ENCODE data around the gene NANOS2.
A peak's percentile ranks its signal among the peaks of the same experiment; 100 is the strongest.

NANOS2 gene

GRCh38 chr19:45885556-45886426 lies 28.8 kb downstream of the NANOS2 start, which contains the start of gene IRF2BP1:
IRF2BP1 (minus strand) TSS chr19:45886141; CDS start chr19:45885774, 367 bp downstream.
- peak within 1 kb of the TSS; percentile 98 for H3K4me2 ChIP-seq
- TF ChIP-seq Cebpa-rat (IDR thresholded peaks at IDR 0.05) = peak; percentile 77
- peaks cover 41% of the 10 kb centered on the region for H4K20me1 ChIP-seq
- H3K27me3 ChIP-seq = no peaks in the 10 kb centered on the region
- H3K9me3 ChIP-seq = no peaks in the 10 kb centered on the region
- H3K9ac ChIP-seq = peak within 1 kb of the TSS; percentile 89
- H3K4me1 ChIP-seq = peaks cover 51% of the 10 kb centered on the region
- peak within 1 kb of the TSS; percentile 89 for H3K4me3 ChIP-seq
- peak within 1 kb of the TSS; percentile 87 for H3K27ac ChIP-seq
- H3K36me3 ChIP-seq = peaks cover 29% of the 10 kb centered on the region

GRCh38 chr19:45884682-45885555 lies 29.7 kb downstream of the NANOS2 start:
- Histone ChIP-seq H3K9ac (peak overlapping the region; percentile 89), H3K27me3 (no peaks in the 10 kb centered on the region), H3K27ac (peak overlapping the region; percentile 87), H3K36me3 (peaks cover 24% of the 10 kb centered on the region), H3K4me1 (peaks cover 55% of the 10 kb centered on the region), H4K20me1 (peaks cover 41% of the 10 kb centered on the region), H3K4me3 (peak overlapping the region; percentile 89), H3K9me3 (no peaks in the 10 kb centered on the region), H3K4me2 (peak overlapping the region; percentile 98)
- TF ChIP-seq Cebpa-rat (IDR thresholded peaks at IDR 0.05) = no peak

- H3K9me3 ChIP-seq = no peaks in the 10 kb centered on the region
- peak overlapping the region; percentile 98 for H3K4me2 ChIP-seq
- no peak for TF ChIP-seq Cebpa-rat (IDR thresholded peaks at IDR 0.05)
- H3K4me3 ChIP-seq = peak overlapping the region; percentile 89
- H3K36me3 ChIP-seq = peaks cover 15% of the 10 kb centered on the region
- H4K20me1 ChIP-seq = peaks cover 41% of the 10 kb centered on the region
- no peak overlapping the region for H3K27ac ChIP-seq
- no peaks in the 10 kb centered on the region for H3K27me3 ChIP-seq
- H3K4me1 ChIP-seq = peaks cover 62% of the 10 kb centered on the region
- peak overlapping the region; percentile 89; the same call in 1 of the 2 replicates for H3K9ac ChIP-seq
Observed at GRCh38 chr19:45883881-45884681, 30.5 kb downstream of the NANOS2 start.

GRCh38 chr19:45883586-45883880 lies 31.0 kb downstream of the NANOS2 start:
- H3K27me3 ChIP-seq = no peaks in the 10 kb centered on the region
- peak overlapping the region; percentile 89 for H3K4me3 ChIP-seq
- no peak overlapping the region for H3K27ac ChIP-seq
- no peaks in the 10 kb centered on the region for H3K9me3 ChIP-seq
- peaks cover 68% of the 10 kb centered on the region for H3K4me1 ChIP-seq
- peak overlapping the region; percentile 98 for H3K4me2 ChIP-seq
- no peak for TF ChIP-seq Cebpa-rat (IDR thresholded peaks at IDR 0.05)
- H3K36me3 ChIP-seq = peaks cover 14% of the 10 kb centered on the region
- H3K9ac ChIP-seq = no peak overlapping the region
- peaks cover 41% of the 10 kb centered on the region for H4K20me1 ChIP-seq

GRCh38 chr19:45882652-45883585 lies 31.7 kb downstream of the NANOS2 start:
- H3K9me3 ChIP-seq = no peaks in the 10 kb centered on the region
- no peaks in the 10 kb centered on the region for H3K27me3 ChIP-seq
- peaks cover 41% of the 10 kb centered on the region for H4K20me1 ChIP-seq
- H3K4me2 ChIP-seq = peak overlapping the region; percentile 83
- H3K27ac ChIP-seq = peak overlapping the region; percentile 5; the same call in 1 of the 2 replicates
- peak overlapping the region; percentile 59 for H3K4me3 ChIP-seq
- peaks cover 74% of the 10 kb centered on the region for H3K4me1 ChIP-seq
- H3K36me3 ChIP-seq = peaks cover 14% of the 10 kb centered on the region
- peak overlapping the region; percentile 66; the same call in 1 of the 2 replicates for H3K9ac ChIP-seq
- TF ChIP-seq Cebpa-rat (IDR thresholded peaks at IDR 0.05) = no peak

- H3K27ac ChIP-seq = no peak overlapping the region; the same call in 1 of the 2 replicates
- H4K20me1 ChIP-seq = peaks cover 41% of the 10 kb centered on the region
- no peaks in the 10 kb centered on the region for H3K9me3 ChIP-seq
- H3K9ac ChIP-seq = 0 out of 2 replicates have a peak overlapping the region, but pooled peaks have one; percentile 66
- peaks cover 14% of the 10 kb centered on the region for H3K36me3 ChIP-seq
- no peaks in the 10 kb centered on the region for H3K27me3 ChIP-seq
- no peak overlapping the region for H3K4me3 ChIP-seq
- no peak for TF ChIP-seq Cebpa-rat (IDR thresholded peaks at IDR 0.05)
- peaks cover 78% of the 10 kb centered on the region for H3K4me1 ChIP-seq
- peak overlapping the region; percentile 83 for H3K4me2 ChIP-seq
Observed at GRCh38 chr19:45881909-45882528, 32.6 kb downstream of the NANOS2 start.

- Histone ChIP-seq H3K9me3 (no peaks in the 10 kb centered on the region), H3K36me3 (peaks cover 14% of the 10 kb centered on the region), H3K9ac (no peak overlapping the region), H3K4me1 (peaks cover 83% of the 10 kb centered on the region), H3K4me3 (no peak overlapping the region), H3K4me2 (peak overlapping the region; percentile 83; the same call in 1 of the 2 replicates), H4K20me1 (peaks cover 41% of the 10 kb centered on the region), H3K27ac (no peak overlapping the region; the same call in 1 of the 2 replicates), H3K27me3 (no peaks in the 10 kb centered on the region)
- no peak for TF ChIP-seq Cebpa-rat (IDR thresholded peaks at IDR 0.05)
Observed at GRCh38 chr19:45881082-45881908, 33.3 kb downstream of the NANOS2 start.
